OCI-LY3 (cell line): ENCODE results near the gene SPOCK3.
"Not testable (repeated sequence)": the region's sequence is repeated elsewhere in the genome, so short reads cannot be mapped to it uniquely, and the experiment has no call there.

Experiments used
- H2AFZ ChIP-seq: fragments of 200-600, 300-600 bp; shearing (Covaris generic); 2 replicates; pipeline ENCODE4 v1.6.0; 2014; ENCODE audit warnings: antibody characterized with exemption, low read depth, low read length
- H3K27ac ChIP-seq: fragments of 200-600, 300-600 bp; sonication (generic); 2 replicates; pipeline ENCODE4 v1.5.1; 2014; ENCODE audit warnings: mild to moderate bottlenecking, low read length, moderate library complexity, mixed read lengths
- H3K27me3 ChIP-seq: fragments of 200-600, 300-600 bp; sonication (generic); 2 replicates; pipeline ENCODE4 v1.6.1; 2014; ENCODE audit warnings: low read depth, low read length, mixed read lengths
- H3K36me3 ChIP-seq: fragments of 200-600, 300-600 bp; sonication (generic); replicated peaks from 2 replicates; pipeline ENCODE3; 2014; ENCODE audit warnings: low read depth, low read length, mixed read lengths
- H3K4me1 ChIP-seq: fragments of 300-600, 200-600 bp; sonication (generic); 2 replicates; pipeline ENCODE4 v1.6.1; 2014; ENCODE audit warnings: low read length, mixed read lengths
- H3K4me2 ChIP-seq: fragments of 200-600, 300-600 bp; sonication (generic); 2 replicates; pipeline ENCODE4 v1.6.1; 2014; ENCODE audit warnings: low read length, mixed read lengths
- H3K4me3 ChIP-seq: fragments of 300-600, 200-600 bp; sonication (generic); 2 replicates; pipeline ENCODE4 v1.5.1; 2014; ENCODE audit warnings: antibody characterized with exemption, mild to moderate bottlenecking, low read length, moderate library complexity
- H3K79me2 ChIP-seq: fragments of 300-600, 200-600 bp; shearing (Covaris generic); 2 replicates; pipeline ENCODE4 v1.6.1; 2014; ENCODE audit warnings: mild to moderate bottlenecking, low read length, mixed read lengths
- H3K9ac ChIP-seq: fragments of 300-600, 200-600 bp; shearing (Covaris generic); 2 replicates; pipeline ENCODE4 v1.6.0; 2014; ENCODE audit warnings: mild to moderate bottlenecking, low read length, moderate library complexity
- H3K9me3 ChIP-seq: fragments of 200-600, 300-600 bp; shearing (Covaris generic); 2 replicates; pipeline ENCODE4 v1.6.1; 2014; ENCODE audit warnings: low read length, mixed read lengths; ENCODE audit not compliant: insufficient read depth
- H4K20me1 ChIP-seq: fragments of 200-600, 300-600 bp; sonication (generic); 2 replicates; pipeline ENCODE4 v1.6.1; 2016; ENCODE audit warnings: low read length, mixed read lengths; ENCODE audit not compliant: insufficient read depth
- CTCF ChIP-seq: fragments of 200-600, 300-600 bp; sonication (generic); IDR thresholded peaks from 2 replicates; pipeline ENCODE4 v1.5.1; 2014; ENCODE audit warnings: antibody characterized with exemption, low read length, low read depth
- EZH2phosphoT487 ChIP-seq: fragments of 200-600 bp; shearing (Covaris generic); IDR thresholded peaks from 2 replicates; pipeline ENCODE4 v1.6.1; 2018; ENCODE audit warnings: antibody characterized with exemption, mixed run types, low read depth

The SPOCK3 gene

GRCh38 chr4:166977596-166977995, 256.7 kb downstream of the SPOCK3 start:
- TF ChIP-seq EZH2phosphoT487 (no peak), CTCF (no peak)
- Histone ChIP-seq H4K20me1 (no peaks in the 10 kb centered on the region), H3K36me3 (no peaks in the 10 kb centered on the region), H3K4me1 (no peaks in the 10 kb centered on the region), H3K79me2 (no peaks in the 10 kb centered on the region), H3K9me3 (no peaks in the 10 kb centered on the region), H3K4me3 (no peak overlapping the region), H3K9ac (no peak overlapping the region), H2AFZ (no peak overlapping the region), H3K27ac (no peak overlapping the region), H3K4me2 (no peak overlapping the region), H3K27me3 (no peaks in the 10 kb centered on the region)

- H3K4me2 ChIP-seq = no peak overlapping the region
- TF ChIP-seq CTCF (no peak), EZH2phosphoT487 (no peak)
- H3K9ac ChIP-seq = no peak overlapping the region
These were observed 262.2 kb downstream of the SPOCK3 start for GRCh38 chr4:166972071-166972470.

GRCh38 chr4:166968219-166968618, 266.1 kb downstream of the SPOCK3 start:
- not testable (repeated sequence) for H2AFZ ChIP-seq, H4K20me1 ChIP-seq, H3K36me3 ChIP-seq, H3K4me1 ChIP-seq, H3K79me2 ChIP-seq, H3K4me2 ChIP-seq, H3K9ac ChIP-seq, H3K27ac ChIP-seq, H3K4me3 ChIP-seq, H3K9me3 ChIP-seq, H3K27me3 ChIP-seq

More at GRCh38 chr4:166972071-166972470, 262.2 kb downstream of the SPOCK3 start:
- Histone ChIP-seq H3K27me3 (no peaks in the 10 kb centered on the region), H3K27ac (no peak overlapping the region), H4K20me1 (no peaks in the 10 kb centered on the region), H3K36me3 (no peaks in the 10 kb centered on the region), H3K4me1 (no peaks in the 10 kb centered on the region), H3K4me3 (no peak overlapping the region), H3K9me3 (no peaks in the 10 kb centered on the region), H3K79me2 (no peaks in the 10 kb centered on the region), H2AFZ (no peak overlapping the region)

- Histone ChIP-seq H4K20me1 (no peaks in the 10 kb centered on the region), H3K9ac (no peak overlapping the region), H3K27me3 (no peaks in the 10 kb centered on the region), H3K4me1 (no peaks in the 10 kb centered on the region), H3K36me3 (no peaks in the 10 kb centered on the region), H3K27ac (no peak overlapping the region), H3K4me3 (no peak overlapping the region), H2AFZ (no peak overlapping the region), H3K9me3 (no peaks in the 10 kb centered on the region), H3K4me2 (no peak overlapping the region), H3K79me2 (no peaks in the 10 kb centered on the region)
- no peak for TF ChIP-seq CTCF
- no peak for TF ChIP-seq EZH2phosphoT487
These were observed 268.7 kb downstream of the SPOCK3 start for GRCh38 chr4:166965562-166965961.

- H3K4me3 ChIP-seq = no peak overlapping the region
These were observed 276.8 kb downstream of the SPOCK3 start for GRCh38 chr4:166957451-166957850.

More at GRCh38 chr4:166957451-166957850, 276.8 kb downstream of the SPOCK3 start:
- Histone ChIP-seq H3K9ac (no peak overlapping the region), H3K9me3 (peaks cover 8% of the 10 kb centered on the region; the same call in 1 of the 2 replicates), H3K4me1 (peaks cover 19% of the 10 kb centered on the region), H3K27me3 (no peaks in the 10 kb centered on the region), H2AFZ (no peak overlapping the region), H3K36me3 (peaks cover 9% of the 10 kb centered on the region), H3K27ac (no peak overlapping the region), H3K79me2 (no peaks in the 10 kb centered on the region), H4K20me1 (no peaks in the 10 kb centered on the region), H3K4me2 (no peak overlapping the region; the same call in 1 of the 2 replicates)
- TF ChIP-seq CTCF (no peak), EZH2phosphoT487 (no peak)
